ENCODE measurements around the gene NCMAP.

The NCMAP gene

DNA sequence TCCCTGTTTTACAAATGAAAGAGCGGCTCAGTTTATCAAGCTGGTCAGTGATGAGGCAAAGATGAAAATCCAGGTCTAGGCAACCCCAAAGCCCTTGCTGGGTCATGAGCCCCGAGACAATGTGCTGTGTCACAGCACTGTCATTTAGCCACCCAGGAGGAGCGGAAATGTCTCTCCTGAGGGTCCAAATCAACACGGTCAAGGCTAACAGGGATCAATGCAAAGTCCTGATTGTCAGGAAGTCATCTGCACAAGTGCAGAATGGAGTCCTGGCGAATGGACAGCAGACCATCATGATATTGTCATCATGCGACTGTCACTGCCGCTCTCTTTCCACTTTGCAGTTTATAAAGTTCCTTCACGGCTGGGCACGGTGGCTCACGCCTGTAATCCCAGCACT lies 30.2 kb downstream of the NCMAP start:
- H4K20me1 ChIP-seq, result no peaks in the 10 kb centered on the region
- H3K9me3 ChIP-seq, result no peaks in the 10 kb centered on the region
- H3K36me3 ChIP-seq, result no peaks in the 10 kb centered on the region
- no peak overlapping the region for H3K27ac ChIP-seq
- no peak overlapping the region for H3K4me3 ChIP-seq
- H3K9ac ChIP-seq, result no peak overlapping the region
- H3K27me3 ChIP-seq, result no peaks in the 10 kb centered on the region
- H3K4me2 ChIP-seq, result no peak overlapping the region
- TF ChIP-seq Cebpa-rat (IDR thresholded peaks at IDR 0.05), result no peak
- H3K4me1 ChIP-seq, result 0 out of 2 replicates have a peak, but pooled peaks cover 4% of the 10 kb centered on the region

DNA sequence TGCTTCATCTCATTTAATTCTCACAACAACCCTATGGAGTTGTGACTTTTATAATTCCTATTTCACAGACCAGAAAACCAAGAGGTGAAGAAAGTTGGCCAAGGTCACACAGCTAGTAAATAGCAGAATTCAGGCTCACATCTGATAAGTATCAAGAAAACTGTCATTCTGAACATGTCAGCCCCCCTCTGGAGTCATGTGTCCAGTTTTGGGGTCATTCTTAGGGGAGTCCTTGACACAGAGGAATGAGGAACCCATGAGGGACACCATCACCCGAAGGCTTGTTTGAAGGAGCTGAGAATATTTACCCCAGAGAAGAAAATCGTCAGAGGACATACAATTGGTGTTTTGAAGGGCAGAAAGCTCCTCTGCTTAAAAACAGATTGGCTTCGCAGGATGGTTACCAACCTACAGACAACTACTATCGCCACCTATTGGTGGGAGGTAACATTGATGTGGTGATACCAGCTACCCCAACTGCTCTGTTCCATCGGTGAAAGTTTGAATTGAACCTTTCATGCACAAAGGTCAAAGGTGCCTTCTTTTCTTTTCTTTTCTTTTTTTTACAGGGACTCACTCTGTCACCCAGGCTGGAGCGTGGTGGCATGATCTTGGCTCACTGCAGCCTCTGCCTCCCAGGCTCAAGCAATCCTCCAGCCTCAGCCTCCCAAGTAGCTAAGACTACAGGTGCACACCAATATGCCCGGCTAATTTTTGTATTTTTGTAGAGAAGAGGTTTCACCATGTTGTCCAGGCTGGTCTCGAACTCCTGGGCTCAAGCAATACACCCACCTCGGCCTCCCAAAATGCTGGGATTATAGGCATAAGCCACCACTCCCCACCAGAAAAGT lies 31.3 kb downstream of the NCMAP start:
- no peaks in the 10 kb centered on the region for H4K20me1 ChIP-seq
- no peaks in the 10 kb centered on the region for H3K9me3 ChIP-seq
- H3K36me3 ChIP-seq, result no peaks in the 10 kb centered on the region
- no peak overlapping the region for H3K4me3 ChIP-seq
- H3K9ac ChIP-seq, result no peak overlapping the region
- H3K27ac ChIP-seq, result no peak overlapping the region
- TF ChIP-seq Cebpa-rat (IDR thresholded peaks at IDR 0.05), result no peak
- H3K27me3 ChIP-seq, result no peaks in the 10 kb centered on the region
- no peak overlapping the region for H3K4me2 ChIP-seq
- H3K4me1 ChIP-seq, result 0 out of 2 replicates have a peak, but pooled peaks cover 4% of the 10 kb centered on the region

- Histone ChIP-seq H3K9ac (no peak overlapping the region), H3K9me3 (no peaks in the 10 kb centered on the region), H3K4me1 (0 out of 2 replicates have a peak, but pooled peaks cover 4% of the 10 kb centered on the region), H3K27me3 (no peaks in the 10 kb centered on the region), H3K27ac (no peak overlapping the region), H4K20me1 (no peaks in the 10 kb centered on the region), H3K4me3 (no peak overlapping the region), H3K36me3 (no peaks in the 10 kb centered on the region), H3K4me2 (no peak overlapping the region)
- no peak for TF ChIP-seq Cebpa-rat (IDR thresholded peaks at IDR 0.05)
These were observed 32.7 kb downstream of the NCMAP start for GRCh38 chr1:24588573-24588972.

DNA sequence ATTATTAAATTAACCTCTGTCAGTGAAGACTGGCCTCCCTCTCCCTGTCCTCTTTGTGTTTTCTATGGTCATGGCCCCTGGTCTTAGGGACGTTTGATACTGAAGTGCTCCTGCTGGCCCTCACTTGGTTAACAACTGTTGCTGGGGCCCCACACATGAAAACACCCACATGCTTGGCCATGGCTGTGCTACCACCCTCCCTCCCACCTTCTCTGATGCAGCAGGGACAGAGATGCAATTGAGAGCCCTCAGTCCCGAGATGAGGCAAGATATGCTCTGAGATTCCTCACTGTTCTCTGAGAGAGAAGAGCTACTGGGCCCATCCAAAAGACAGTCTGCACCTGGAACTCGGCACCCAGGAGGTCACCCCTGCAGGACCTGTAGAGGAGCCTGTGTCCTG lies 33.3 kb downstream of the NCMAP start:
- Histone ChIP-seq H3K27me3 (no peaks in the 10 kb centered on the region), H3K4me2 (no peak overlapping the region), H3K36me3 (no peaks in the 10 kb centered on the region), H3K9ac (no peak overlapping the region), H3K9me3 (no peaks in the 10 kb centered on the region), H3K4me3 (no peak overlapping the region), H4K20me1 (no peaks in the 10 kb centered on the region), H3K4me1 (0 out of 2 replicates have a peak, but pooled peaks cover 2% of the 10 kb centered on the region), H3K27ac (no peak overlapping the region)
- no peak for TF ChIP-seq Cebpa-rat (IDR thresholded peaks at IDR 0.05)

DNA sequence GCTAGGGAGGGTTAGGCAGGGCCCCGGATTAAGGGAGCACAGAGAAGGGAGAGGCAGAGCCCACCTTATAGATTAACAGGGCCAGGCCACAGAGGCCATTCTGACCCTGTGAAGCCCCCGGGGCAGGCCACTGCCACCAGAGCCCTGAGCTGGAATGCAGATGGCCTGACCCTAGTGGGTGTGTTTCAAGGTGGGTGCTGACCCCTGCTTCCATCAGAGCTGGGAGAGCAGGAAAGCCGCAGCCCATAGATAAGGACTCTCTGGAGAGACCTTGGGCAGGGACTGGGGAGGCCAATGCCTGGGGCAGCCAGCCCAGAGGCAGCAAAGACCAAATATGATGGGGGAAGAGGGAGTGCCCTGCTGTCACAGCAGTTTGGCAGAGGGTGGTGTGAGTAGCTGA lies 35.9 kb downstream of the NCMAP start:
- no peak overlapping the region for H3K4me3 ChIP-seq
- no peak overlapping the region for H3K4me2 ChIP-seq
- no peaks in the 10 kb centered on the region for H3K9me3 ChIP-seq
- H3K4me1 ChIP-seq, result no peaks in the 10 kb centered on the region
- no peaks in the 10 kb centered on the region for H4K20me1 ChIP-seq
- no peak for TF ChIP-seq Cebpa-rat (IDR thresholded peaks at IDR 0.05)
- H3K27me3 ChIP-seq, result no peaks in the 10 kb centered on the region
- no peak overlapping the region for H3K9ac ChIP-seq
- no peaks in the 10 kb centered on the region for H3K36me3 ChIP-seq
- H3K27ac ChIP-seq, result no peak overlapping the region

DNA sequence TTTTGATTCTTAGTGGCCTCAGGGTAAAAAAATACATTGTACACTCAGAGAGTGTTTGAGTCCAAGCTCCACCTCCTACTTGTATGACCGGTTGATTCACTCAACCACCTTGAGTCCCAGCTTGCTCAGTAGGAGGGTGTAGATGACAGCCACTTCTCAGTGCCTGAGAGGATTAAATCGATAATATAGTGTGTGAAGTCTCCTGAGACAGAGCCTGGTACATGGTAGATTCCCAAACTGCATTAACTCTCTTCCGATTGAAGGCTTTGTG lies 38.4 kb downstream of the NCMAP start:
- no peaks in the 10 kb centered on the region for H3K4me1 ChIP-seq
- no peak overlapping the region for H3K27ac ChIP-seq
- no peaks in the 10 kb centered on the region for H4K20me1 ChIP-seq
- no peaks in the 10 kb centered on the region for H3K27me3 ChIP-seq
- H3K4me2 ChIP-seq, result no peak overlapping the region
- no peaks in the 10 kb centered on the region for H3K9me3 ChIP-seq
- H3K4me3 ChIP-seq, result no peak overlapping the region
- no peak overlapping the region for H3K9ac ChIP-seq
- no peaks in the 10 kb centered on the region for H3K36me3 ChIP-seq
- no peak for TF ChIP-seq Cebpa-rat (IDR thresholded peaks at IDR 0.05)

DNA sequence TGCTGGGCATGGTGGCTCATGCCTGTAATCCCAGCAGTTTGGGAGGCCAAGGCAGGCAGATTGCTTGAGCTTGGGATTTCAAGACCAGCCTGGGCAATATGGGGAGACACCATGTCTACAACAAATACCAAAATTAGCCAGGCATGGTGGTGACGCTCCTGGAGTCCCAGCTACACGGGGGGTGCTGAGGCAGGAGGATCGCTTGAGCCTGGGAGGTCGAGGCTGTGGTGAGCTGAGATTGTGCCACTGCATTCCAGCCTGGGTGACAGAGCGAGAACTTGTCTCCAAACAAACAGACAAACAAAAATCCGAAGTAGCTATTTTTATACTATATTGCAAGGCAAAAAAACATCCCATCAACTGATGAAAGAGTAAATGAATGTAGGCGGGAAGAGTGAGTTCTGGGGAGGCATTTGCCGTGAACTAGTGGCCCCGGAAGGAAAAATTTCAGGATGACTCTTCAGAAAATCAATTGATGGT lies 40.6 kb downstream of the NCMAP start:
- H3K27ac ChIP-seq, result no peak overlapping the region
- H3K4me3 ChIP-seq, result no peak overlapping the region
- no peak overlapping the region for H3K9ac ChIP-seq
- no peaks in the 10 kb centered on the region for H4K20me1 ChIP-seq
- no peak for TF ChIP-seq Cebpa-rat (IDR thresholded peaks at IDR 0.05)
- H3K4me1 ChIP-seq, result no peaks in the 10 kb centered on the region
- H3K36me3 ChIP-seq, result no peaks in the 10 kb centered on the region
- no peak overlapping the region for H3K4me2 ChIP-seq
- H3K27me3 ChIP-seq, result no peaks in the 10 kb centered on the region
- no peaks in the 10 kb centered on the region for H3K9me3 ChIP-seq

- Histone ChIP-seq H3K4me2 (no peak overlapping the region), H3K4me1 (no peaks in the 10 kb centered on the region), H3K36me3 (no peaks in the 10 kb centered on the region), H4K20me1 (no peaks in the 10 kb centered on the region), H3K27ac (no peak overlapping the region), H3K9ac (no peak overlapping the region), H3K27me3 (no peaks in the 10 kb centered on the region), H3K4me3 (no peak overlapping the region), H3K9me3 (no peaks in the 10 kb centered on the region)
- no peak for TF ChIP-seq Cebpa-rat (IDR thresholded peaks at IDR 0.05)
These were observed 43.4 kb downstream of the NCMAP start for GRCh38 chr1:24599265-24599664.

DNA sequence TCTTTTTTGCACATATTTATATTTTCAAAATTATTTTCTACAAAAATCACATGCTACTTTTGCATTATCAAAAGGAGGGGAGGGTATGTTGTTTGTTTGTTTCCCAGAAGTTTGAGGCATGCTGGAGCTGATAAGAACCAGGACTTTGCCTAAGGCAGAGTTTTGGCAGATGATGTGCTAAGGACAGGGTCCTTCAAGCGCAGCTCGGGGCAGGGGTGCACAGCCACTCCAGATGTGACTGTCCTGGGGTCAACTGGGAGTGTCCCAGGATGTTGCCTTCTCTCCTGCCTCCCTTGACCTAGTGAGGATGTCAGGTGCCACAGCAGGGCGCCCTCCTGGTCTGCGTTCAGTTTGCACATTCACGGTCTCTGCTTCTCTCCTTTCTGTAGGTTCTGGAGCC lies 44.7 kb downstream of the NCMAP start:
- H3K4me2 ChIP-seq, result no peak overlapping the region
- H3K9ac ChIP-seq, result no peak overlapping the region
- no peak for TF ChIP-seq Cebpa-rat (IDR thresholded peaks at IDR 0.05)
- no peaks in the 10 kb centered on the region for H3K36me3 ChIP-seq
- H3K9me3 ChIP-seq, result no peaks in the 10 kb centered on the region
- no peaks in the 10 kb centered on the region for H3K27me3 ChIP-seq
- no peaks in the 10 kb centered on the region for H3K4me1 ChIP-seq
- no peaks in the 10 kb centered on the region for H4K20me1 ChIP-seq
- H3K27ac ChIP-seq, result no peak overlapping the region
- H3K4me3 ChIP-seq, result no peak overlapping the region

- Histone ChIP-seq H3K9ac (no peak overlapping the region), H3K27ac (no peak overlapping the region), H3K4me3 (no peak overlapping the region), H3K4me2 (no peak overlapping the region), H3K27me3 (no peaks in the 10 kb centered on the region), H3K9me3 (no peaks in the 10 kb centered on the region), H3K36me3 (no peaks in the 10 kb centered on the region), H3K4me1 (no peaks in the 10 kb centered on the region), H4K20me1 (no peaks in the 10 kb centered on the region)
- TF ChIP-seq Cebpa-rat (IDR thresholded peaks at IDR 0.05), result no peak
These were observed 49.8 kb downstream of the NCMAP start for GRCh38 chr1:24605534-24606295.

All from BLaER1 (cell line).